PFSK-1 (cell line): ENCODE results near the gene PGR.

Experiments
- FOXP2 ChIP-seq: optimal IDR thresholded peaks from 2 replicates; pipeline ENCODE3; 2011; ENCODE audit warnings: borderline replicate concordance, control low read depth, inconsistent platforms; ENCODE audit not compliant: insufficient read depth; ENCODE audit errors: extremely low read length, extremely low read depth
- POLR2AphosphoS5 ChIP-seq: IDR thresholded peaks from 2 replicates; pipeline ENCODE4 v1.6.1; 2012; ENCODE audit warnings: low read depth, mild to moderate bottlenecking, control low read depth, low read length, moderate library complexity
- REST ChIP-seq, 2 experiments: IDR thresholded peaks; 2 replicates each; pipeline versions ENCODE4 v1.6.1 to v1.8.0; 2011 to 2012; ENCODE audit warnings: low read depth in 2 of 2, low read length in 2 of 2, control low read depth in 1 of 2, inconsistent platforms in 1 of 2, mild to moderate bottlenecking in 1 of 2, moderate library complexity in 1 of 2; ENCODE audit not compliant: insufficient read depth in 1 of 2
- SIN3A ChIP-seq: IDR thresholded peaks from 2 replicates; pipeline ENCODE4 v1.6.1; 2012; ENCODE audit warnings: mild to moderate bottlenecking, low read length, moderate library complexity, borderline replicate concordance; ENCODE audit not compliant: insufficient read depth
- TAF1 ChIP-seq: IDR thresholded peaks from 2 replicates; pipeline ENCODE4 v1.6.1; 2012; ENCODE audit warnings: low read length, control low read depth, borderline replicate concordance; ENCODE audit not compliant: insufficient read depth

Gene PGR

GRCh38 chr11:101010899-101011298, 118.7 kb downstream of the PGR start:
- TF ChIP-seq FOXP2 (no peak), SIN3A (no peak), TAF1 (no peak), REST (IDR thresholded peaks at IDR 0.05; ENCODE audit: insufficient read depth in 1 of 2, low read depth in 2 of 2, low read length in 2 of 2) (no peak), POLR2AphosphoS5 (no peak)

DNA sequence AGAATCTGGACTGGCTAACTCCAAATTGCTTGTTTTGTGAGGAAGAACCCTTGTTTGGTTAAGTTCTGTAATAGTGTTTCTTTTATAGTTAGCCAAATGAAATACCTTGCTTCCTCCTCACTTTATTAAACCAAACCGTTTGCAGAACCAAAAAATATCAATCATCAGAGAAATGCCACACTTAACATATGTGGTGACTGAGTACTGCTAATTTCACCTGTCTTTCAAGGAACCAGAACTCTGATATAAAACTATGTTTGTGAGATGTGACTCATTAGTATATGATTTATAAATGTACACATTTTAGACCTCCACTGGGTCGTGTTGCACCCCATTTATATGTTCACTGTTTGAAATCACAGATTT, 119.9 kb downstream of the PGR start:
- TF ChIP-seq POLR2AphosphoS5 (no peak), SIN3A (no peak), REST (IDR thresholded peaks at IDR 0.05; ENCODE audit: insufficient read depth in 1 of 2, low read depth in 2 of 2, low read length in 2 of 2) (no peak), TAF1 (no peak), FOXP2 (no peak)

DNA sequence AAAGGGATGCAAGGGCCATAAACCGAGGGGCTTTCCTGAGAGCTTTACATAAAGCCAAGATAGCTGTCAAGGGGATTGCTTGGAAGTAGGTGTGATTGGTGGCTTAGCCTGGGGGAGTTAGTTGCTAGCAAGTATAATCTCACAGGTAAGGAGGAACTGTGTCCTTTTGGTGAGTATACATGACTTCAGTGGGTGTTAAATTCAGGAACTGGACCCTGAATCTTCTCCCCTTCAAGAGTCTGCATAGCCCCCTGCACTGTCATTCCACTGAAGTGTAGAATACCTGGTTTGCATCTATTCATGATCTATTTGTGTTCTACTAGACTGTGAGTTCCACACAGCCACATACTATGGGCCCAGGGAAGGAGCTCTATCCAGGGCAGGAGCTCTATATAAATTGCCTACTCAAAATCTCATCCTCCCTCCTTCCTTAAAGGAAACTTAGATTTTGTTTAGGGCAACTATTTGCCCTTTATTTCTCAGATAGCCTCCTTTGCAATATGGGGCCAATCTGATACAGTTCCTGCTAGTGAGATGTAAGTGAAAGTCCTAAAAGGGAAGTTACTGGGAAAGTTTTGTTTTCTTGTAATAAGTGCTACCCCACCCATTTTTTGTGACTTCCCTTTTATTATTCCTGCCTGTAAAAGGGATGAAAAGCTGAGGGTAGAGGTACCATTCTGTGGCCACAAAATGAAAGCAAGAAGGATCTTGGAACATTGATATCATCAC, 120.5 kb downstream of the PGR start:
- no peak for TF ChIP-seq REST (IDR thresholded peaks at IDR 0.05; ENCODE audit: insufficient read depth in 1 of 2, low read depth in 2 of 2, low read length in 2 of 2)
- TF ChIP-seq TAF1 = no peak
- TF ChIP-seq SIN3A = no peak
- no peak for TF ChIP-seq POLR2AphosphoS5
- no peak for TF ChIP-seq FOXP2

GRCh38 chr11:101003468-101003867, 126.1 kb downstream of the PGR start:
- no peak for TF ChIP-seq REST (IDR thresholded peaks at IDR 0.05; ENCODE audit: insufficient read depth in 1 of 2, low read depth in 2 of 2, low read length in 2 of 2)
- no peak for TF ChIP-seq POLR2AphosphoS5
- no peak for TF ChIP-seq SIN3A
- TF ChIP-seq FOXP2 = no peak
- TF ChIP-seq TAF1 = no peak

- TF ChIP-seq POLR2AphosphoS5 = no peak
- no peak for TF ChIP-seq TAF1
- TF ChIP-seq SIN3A = no peak
- no peak for TF ChIP-seq FOXP2
- no peak for TF ChIP-seq REST (IDR thresholded peaks at IDR 0.05; ENCODE audit: insufficient read depth in 1 of 2, low read depth in 2 of 2, low read length in 2 of 2)
Measured at GRCh38 chr11:100999756-101000155, 129.9 kb downstream of the PGR start.
